Activated CD4-positive, alpha-beta T cell treated with anti-CD3 and anti-CD28 coated beads for 48 hours (primary cell): ENCODE results near the gene HIF3A.
"Not testable (repeated sequence)": the region's sequence is repeated elsewhere in the genome, so short reads cannot be mapped to it uniquely, and the experiment has no call there.

ENCODE experiments used
- DNase-seq: peaks from one replicate; pipeline ENCODE4 v3.0.0-alpha.2; 2020

Gene HIF3A

GRCh38 chr19:46295401-46296201 lies 1.2 kb upstream of the HIF3A start:
- no peak for DNase-seq

GRCh38 chr19:46296202-46296480 lies 701 bp upstream of the HIF3A start:
- no peak for DNase-seq

- no peak for DNase-seq
These were observed 1.0 kb downstream of the HIF3A start for GRCh38 chr19:46297700-46298478.

- DNase-seq: no peak
These were observed 1.7 kb downstream of the HIF3A start for GRCh38 chr19:46298479-46299003.

GRCh38 chr19:46299004-46299509 lies 2.2 kb downstream of the HIF3A start:
- no peak for DNase-seq

- DNase-seq: no peak
These were observed 2.9 kb downstream of the HIF3A start for GRCh38 chr19:46299695-46300094.

GRCh38 chr19:46303322-46303690 lies 6.5 kb downstream of the HIF3A start:
- DNase-seq: no peak

GRCh38 chr19:46303691-46304397 lies 7.0 kb downstream of the HIF3A start:
- DNase-seq: peak; percentile 29

- no peak for DNase-seq
These were observed 9.7 kb downstream of the HIF3A start for GRCh38 chr19:46306501-46306900.

GRCh38 chr19:46308510-46308909 lies 11.7 kb downstream of the HIF3A start:
- no peak for DNase-seq

GRCh38 chr19:46309056-46309455 lies 12.2 kb downstream of the HIF3A start:
- no peak for DNase-seq

- DNase-seq: no peak
These were observed 14.6 kb downstream of the HIF3A start for GRCh38 chr19:46311444-46311843.

- DNase-seq: not testable (repeated sequence)
These were observed 17.0 kb downstream of the HIF3A start for GRCh38 chr19:46313540-46314469.

GRCh38 chr19:46317339-46317738 lies 20.5 kb downstream of the HIF3A start:
- no peak for DNase-seq

- DNase-seq: no peak
These were observed 22.8 kb downstream of the HIF3A start for GRCh38 chr19:46319613-46320012.

- DNase-seq: no peak
These were observed 23.7 kb downstream of the HIF3A start for GRCh38 chr19:46320559-46320958.

GRCh38 chr19:46321653-46322052 lies 24.8 kb downstream of the HIF3A start:
- no peak for DNase-seq

- not testable (repeated sequence) for DNase-seq
These were observed 26.4 kb downstream of the HIF3A start for GRCh38 chr19:46323227-46323626.

- DNase-seq: no peak
These were observed 27.4 kb downstream of the HIF3A start for GRCh38 chr19:46324277-46324676.

GRCh38 chr19:46326608-46327007 lies 29.8 kb downstream of the HIF3A start:
- no peak for DNase-seq

GRCh38 chr19:46328079-46328478 lies 31.2 kb downstream of the HIF3A start:
- DNase-seq: no peak

GRCh38 chr19:46330319-46330918 lies 33.6 kb downstream of the HIF3A start:
- DNase-seq: no peak
